Glutamatergic neuron (in vitro differentiated cells): ENCODE measurements around the gene OXSM. TPM values are rescaled to one million over a fixed set of nuclear protein-coding genes. Genes with fewer than 3 reads are reported as not detected.

ENCODE experiments used
- DNase-seq: peaks from one replicate; pipeline ENCODE4 v3.0.0; 2022
- H3K27ac Mint-ChIP-seq: one replicate; pipeline ENCODE4 v1.8.0; 2020; ENCODE audit warnings: mild to moderate bottlenecking, mixed read lengths, inconsistent platforms; ENCODE audit not compliant: unreplicated experiment
- H3K27me3 Mint-ChIP-seq: one replicate; pipeline ENCODE4 v1.8.0; 2020; ENCODE audit warnings: mild to moderate bottlenecking, moderate library complexity, mixed read lengths, inconsistent platforms; ENCODE audit not compliant: unreplicated experiment
- H3K36me3 Mint-ChIP-seq: one replicate; pipeline ENCODE4 v1.8.0; 2020; ENCODE audit warnings: mild to moderate bottlenecking, mixed read lengths, inconsistent platforms; ENCODE audit not compliant: unreplicated experiment
- H3K4me1 Mint-ChIP-seq: one replicate; pipeline ENCODE4 v1.8.0; 2020; ENCODE audit warnings: mild to moderate bottlenecking, low read depth, mixed read lengths, inconsistent platforms; ENCODE audit not compliant: unreplicated experiment
- H3K4me3 Mint-ChIP-seq: one replicate; pipeline ENCODE4 v1.8.0; 2020; ENCODE audit warnings: mild to moderate bottlenecking, mixed read lengths, inconsistent platforms; ENCODE audit not compliant: unreplicated experiment
- H3K9me3 Mint-ChIP-seq: one replicate; pipeline ENCODE4 v1.8.0; 2020; ENCODE audit warnings: mild to moderate bottlenecking, moderate library complexity, mixed read lengths, inconsistent platforms; ENCODE audit not compliant: unreplicated experiment
- CTCF ChIP-seq: fragments of 200-600 bp; sonication (generic); IDR thresholded peaks from one replicate; pipeline ENCODE4 v1.5.0; 2021; ENCODE audit not compliant: partially characterized antibody, unreplicated experiment
- total RNA-seq: library from RNA; stranded (reverse); fragmentation: NEBNext Ultra II Directional; extraction: Animal tissue kit (Norgen Biotek cat#: 25700); gene quantifications from one replicate; pipeline ENCODE4 v1.2.1, GENCODE V29; 2021; ENCODE audit not compliant: unreplicated experiment

Gene OXSM
- total RNA-seq, 1 donor from 2014 or later, result 9.3 TPM

GRCh38 chr3:25837038-25837437 lies 47.1 kb downstream of the OXSM start:
- H3K36me3 Mint-ChIP-seq, result no peaks in the 10 kb centered on the region
- DNase-seq, result no peak
- H3K27me3 Mint-ChIP-seq, result no peaks in the 10 kb centered on the region
- no peak overlapping the region for H3K4me3 Mint-ChIP-seq
- TF ChIP-seq CTCF, result no peak
- H3K27ac Mint-ChIP-seq, result no peak overlapping the region
- H3K4me1 Mint-ChIP-seq, result no peaks in the 10 kb centered on the region
- no peaks in the 10 kb centered on the region for H3K9me3 Mint-ChIP-seq

- no peaks in the 10 kb centered on the region for H3K36me3 Mint-ChIP-seq
- TF ChIP-seq CTCF, result no peak
- H3K4me1 Mint-ChIP-seq, result no peaks in the 10 kb centered on the region
- no peak overlapping the region for H3K27ac Mint-ChIP-seq
- H3K27me3 Mint-ChIP-seq, result no peaks in the 10 kb centered on the region
- no peaks in the 10 kb centered on the region for H3K9me3 Mint-ChIP-seq
- no peak for DNase-seq
- H3K4me3 Mint-ChIP-seq, result no peak overlapping the region
These were observed 50.2 kb downstream of the OXSM start for GRCh38 chr3:25840099-25840498.

GRCh38 chr3:25843332-25843731 lies 53.4 kb downstream of the OXSM start:
- DNase-seq, result no peak

More at GRCh38 chr3:25843332-25843731, 53.4 kb downstream of the OXSM start:
- Mint-ChIP-seq H3K27me3 (no peaks in the 10 kb centered on the region), H3K4me1 (no peaks in the 10 kb centered on the region), H3K36me3 (no peaks in the 10 kb centered on the region), H3K4me3 (no peak overlapping the region), H3K9me3 (no peaks in the 10 kb centered on the region), H3K27ac (no peak overlapping the region)
- no peak for TF ChIP-seq CTCF

Other genes with a start within 250 kb of the OXSM start
- gene TOP2B, start 125.2 kb upstream of the OXSM start, total RNA-seq, result 250 TPM
- gene NGLY1, start 6.6 kb upstream of the OXSM start, total RNA-seq, result 28.0 TPM